DMS153 (cell line): ENCODE results near the gene SEC16A.

ENCODE experiments used
- DNase-seq: peaks from one replicate; lab custom pipeline; 2025; lab: John Stamatoyannopoulos, UW

SEC16A gene, protein sequence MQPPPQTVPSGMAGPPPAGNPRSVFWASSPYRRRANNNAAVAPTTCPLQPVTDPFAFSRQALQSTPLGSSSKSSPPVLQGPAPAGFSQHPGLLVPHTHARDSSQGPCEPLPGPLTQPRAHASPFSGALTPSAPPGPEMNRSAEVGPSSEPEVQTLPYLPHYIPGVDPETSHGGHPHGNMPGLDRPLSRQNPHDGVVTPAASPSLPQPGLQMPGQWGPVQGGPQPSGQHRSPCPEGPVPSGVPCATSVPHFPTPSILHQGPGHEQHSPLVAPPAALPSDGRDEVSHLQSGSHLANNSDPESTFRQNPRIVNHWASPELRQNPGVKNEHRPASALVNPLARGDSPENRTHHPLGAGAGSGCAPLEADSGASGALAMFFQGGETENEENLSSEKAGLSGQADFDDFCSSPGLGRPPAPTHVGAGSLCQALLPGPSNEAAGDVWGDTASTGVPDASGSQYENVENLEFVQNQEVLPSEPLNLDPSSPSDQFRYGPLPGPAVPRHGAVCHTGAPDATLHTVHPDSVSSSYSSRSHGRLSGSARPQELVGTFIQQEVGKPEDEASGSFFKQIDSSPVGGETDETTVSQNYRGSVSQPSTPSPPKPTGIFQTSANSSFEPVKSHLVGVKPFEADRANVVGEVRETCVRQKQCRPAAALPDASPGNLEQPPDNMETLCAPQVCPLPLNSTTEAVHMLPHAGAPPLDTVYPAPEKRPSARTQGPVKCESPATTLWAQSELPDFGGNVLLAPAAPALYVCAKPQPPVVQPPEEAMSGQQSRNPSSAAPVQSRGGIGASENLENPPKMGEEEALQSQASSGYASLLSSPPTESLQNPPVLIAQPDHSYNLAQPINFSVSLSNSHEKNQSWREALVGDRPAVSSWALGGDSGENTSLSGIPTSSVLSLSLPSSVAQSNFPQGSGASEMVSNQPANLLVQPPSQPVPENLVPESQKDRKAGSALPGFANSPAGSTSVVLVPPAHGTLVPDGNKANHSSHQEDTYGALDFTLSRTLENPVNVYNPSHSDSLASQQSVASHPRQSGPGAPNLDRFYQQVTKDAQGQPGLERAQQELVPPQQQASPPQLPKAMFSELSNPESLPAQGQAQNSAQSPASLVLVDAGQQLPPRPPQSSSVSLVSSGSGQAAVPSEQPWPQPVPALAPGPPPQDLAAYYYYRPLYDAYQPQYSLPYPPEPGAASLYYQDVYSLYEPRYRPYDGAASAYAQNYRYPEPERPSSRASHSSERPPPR (N-terminal part only)

DNA sequence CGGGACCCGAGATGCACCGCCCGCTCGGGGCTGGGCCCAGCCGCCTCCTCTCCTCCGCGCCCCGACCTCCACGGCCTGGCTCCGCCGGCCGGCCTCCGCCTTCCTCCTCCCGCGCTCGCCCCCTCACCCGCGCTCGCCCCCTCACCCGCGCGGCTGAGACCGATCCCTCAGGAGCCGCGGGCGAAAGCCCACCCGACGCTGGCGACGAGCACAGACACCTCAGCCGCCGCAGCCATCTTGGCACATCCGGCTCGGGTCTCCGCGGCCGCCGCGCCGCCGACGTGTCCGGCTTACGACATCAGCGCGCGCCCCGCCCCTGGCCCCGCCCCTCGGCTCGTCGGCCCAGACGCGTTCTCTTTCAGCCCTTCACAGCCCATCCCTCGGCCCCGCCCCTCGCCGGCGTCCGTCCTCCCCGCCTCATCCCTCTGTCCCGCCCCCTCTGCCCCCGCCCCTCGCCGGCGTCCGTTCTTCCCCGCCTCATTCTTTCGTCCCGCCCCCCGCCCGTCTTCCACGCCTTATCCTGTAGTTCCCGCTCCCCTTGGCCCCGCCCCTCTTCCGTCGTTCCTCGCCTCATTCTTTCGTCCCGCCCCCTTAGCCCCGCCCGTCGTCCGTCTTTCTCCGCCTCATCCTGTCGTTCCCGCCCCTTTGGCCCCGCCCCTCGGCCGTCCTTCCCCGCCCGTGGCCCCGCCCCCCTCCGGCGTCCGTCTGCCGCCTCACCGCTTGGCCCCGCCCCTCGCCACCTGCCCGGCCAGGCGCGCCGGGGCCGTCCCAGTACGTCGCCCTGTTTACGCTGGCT is at the start of gene SEC16A:
Gene SEC16A, minus strand, starts transcription at position 248 of the 796 bp plus-strand sequence. CDS start 5,425 bp downstream, outside the sequence.
- DNase-seq = peak; percentile 92

DNA sequence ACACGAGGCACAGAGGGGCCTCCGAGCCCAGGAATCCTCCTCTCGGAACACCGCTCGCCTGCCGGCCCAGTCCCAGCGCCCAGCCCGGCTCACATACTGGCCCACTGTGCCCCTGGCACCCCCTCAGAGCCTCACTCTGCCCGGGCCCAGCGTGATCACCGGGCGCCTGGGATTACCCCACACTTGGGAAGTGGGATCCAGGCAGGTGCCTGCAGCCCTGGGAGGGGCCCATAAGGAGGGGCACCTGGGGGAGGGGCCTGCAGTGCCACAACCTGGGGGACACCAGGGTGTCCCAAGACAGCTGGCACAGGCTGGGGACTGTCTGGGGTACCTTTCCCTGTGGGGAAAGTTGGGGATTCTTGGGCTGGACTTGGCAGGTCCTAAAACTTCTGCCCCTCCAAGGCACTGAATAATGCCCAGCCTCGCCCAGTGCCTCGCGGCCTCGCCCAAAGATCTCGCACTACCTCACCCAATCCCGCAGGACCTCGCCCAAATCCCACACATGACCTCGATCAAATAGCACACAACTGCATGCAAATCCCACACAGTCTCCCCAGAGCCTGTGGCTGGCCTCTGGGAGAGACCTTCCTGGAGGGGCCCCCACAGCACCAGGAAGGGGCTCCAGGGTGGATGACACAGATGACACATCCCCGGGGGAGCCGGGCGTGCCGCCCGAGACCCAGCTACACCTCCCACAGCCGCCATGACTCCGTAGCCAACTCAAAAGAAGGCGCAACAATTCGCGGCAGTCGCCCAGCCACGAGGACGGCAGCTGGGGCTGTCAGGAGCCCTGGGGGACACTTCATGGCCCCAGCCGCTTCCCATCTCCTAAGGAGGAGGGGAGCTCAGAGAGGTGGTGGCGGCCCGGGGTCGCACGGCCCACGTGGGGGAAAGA is 49.3 kb upstream of the SEC16A start:
- DNase-seq = no peak

- no peak for DNase-seq
These were observed 48.5 kb upstream of the SEC16A start for GRCh38 chr9:136531186-136531903.

DNA sequence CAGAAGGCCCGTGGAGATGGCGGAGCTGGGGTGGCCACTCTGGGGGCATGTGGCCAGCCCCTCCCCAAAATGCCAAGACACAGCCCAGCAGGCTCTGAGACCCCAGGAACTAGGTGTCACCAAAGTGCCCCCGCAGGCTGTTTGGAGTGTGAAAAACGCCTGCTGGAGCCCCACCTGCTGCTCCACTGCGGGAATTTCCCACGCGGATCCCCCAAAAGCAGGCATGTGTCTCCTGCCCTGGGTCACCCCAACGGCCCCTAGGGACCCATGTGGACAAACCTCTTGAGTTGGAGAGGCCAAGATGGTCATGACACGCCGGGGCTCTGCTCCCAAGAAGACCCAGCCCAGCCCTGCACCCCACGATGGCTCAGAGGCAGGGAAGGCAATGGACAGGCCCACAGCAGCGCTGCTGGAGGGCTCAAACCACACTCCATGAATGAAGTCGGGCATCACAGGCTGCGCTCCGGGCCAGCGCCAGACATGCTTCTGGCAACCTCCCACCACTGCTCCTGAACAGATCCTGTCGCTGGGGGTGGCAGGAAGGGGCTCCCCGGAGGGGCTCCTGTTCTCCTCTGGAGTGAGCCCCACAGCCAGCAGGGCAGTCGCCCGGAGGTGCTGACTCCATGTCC is 47.7 kb upstream of the SEC16A start:
- DNase-seq = no peak

DNA sequence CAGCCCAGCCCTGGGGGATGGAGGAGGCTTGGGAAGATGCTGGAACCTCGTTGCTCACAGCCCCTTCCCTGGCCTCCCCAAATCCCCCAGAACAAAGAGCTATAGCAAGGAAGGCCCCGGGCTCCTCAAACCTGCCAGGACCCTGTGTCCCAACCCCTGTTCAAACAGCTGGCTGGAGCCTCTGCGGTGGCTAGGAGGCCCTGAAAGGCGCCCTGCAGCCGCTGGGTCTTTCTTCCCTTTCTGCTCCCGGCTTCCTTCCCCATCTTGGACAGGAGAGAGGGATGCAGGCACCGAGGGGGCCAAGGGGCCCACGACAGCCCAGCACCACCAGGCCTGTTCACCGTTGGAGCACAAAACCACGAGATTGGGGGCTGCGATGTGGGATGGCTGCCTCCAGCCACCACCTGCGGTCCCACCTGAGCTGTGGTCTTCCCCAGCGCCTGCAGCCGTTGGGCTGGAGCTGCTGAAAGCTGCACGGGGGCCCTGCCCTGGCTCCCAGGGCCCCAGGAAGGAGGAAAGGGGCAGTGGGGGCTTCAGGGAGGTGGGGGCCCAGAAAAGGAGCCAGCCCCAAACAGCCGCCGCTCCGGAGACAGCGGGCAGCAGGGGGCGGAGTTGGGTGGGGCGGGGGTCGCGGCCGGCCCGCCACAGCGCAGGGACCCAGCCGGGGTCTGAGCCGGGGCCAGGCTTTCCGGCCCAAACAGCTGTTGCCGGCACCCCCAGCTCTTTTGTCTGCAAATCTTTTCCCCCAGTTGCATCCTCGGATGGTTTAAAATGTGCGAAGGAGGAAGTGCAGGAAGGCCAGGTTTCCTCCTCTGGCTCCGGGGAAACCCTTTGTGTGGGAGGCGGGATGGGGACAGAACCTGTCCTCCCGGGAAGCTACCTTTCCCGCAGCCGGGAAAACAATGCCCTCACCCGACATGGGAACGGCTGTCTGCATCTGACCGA is 46.9 kb upstream of the SEC16A start:
- no peak for DNase-seq

- no peak for DNase-seq
These were observed 46.0 kb upstream of the SEC16A start for GRCh38 chr9:136528716-136529341.

DNA sequence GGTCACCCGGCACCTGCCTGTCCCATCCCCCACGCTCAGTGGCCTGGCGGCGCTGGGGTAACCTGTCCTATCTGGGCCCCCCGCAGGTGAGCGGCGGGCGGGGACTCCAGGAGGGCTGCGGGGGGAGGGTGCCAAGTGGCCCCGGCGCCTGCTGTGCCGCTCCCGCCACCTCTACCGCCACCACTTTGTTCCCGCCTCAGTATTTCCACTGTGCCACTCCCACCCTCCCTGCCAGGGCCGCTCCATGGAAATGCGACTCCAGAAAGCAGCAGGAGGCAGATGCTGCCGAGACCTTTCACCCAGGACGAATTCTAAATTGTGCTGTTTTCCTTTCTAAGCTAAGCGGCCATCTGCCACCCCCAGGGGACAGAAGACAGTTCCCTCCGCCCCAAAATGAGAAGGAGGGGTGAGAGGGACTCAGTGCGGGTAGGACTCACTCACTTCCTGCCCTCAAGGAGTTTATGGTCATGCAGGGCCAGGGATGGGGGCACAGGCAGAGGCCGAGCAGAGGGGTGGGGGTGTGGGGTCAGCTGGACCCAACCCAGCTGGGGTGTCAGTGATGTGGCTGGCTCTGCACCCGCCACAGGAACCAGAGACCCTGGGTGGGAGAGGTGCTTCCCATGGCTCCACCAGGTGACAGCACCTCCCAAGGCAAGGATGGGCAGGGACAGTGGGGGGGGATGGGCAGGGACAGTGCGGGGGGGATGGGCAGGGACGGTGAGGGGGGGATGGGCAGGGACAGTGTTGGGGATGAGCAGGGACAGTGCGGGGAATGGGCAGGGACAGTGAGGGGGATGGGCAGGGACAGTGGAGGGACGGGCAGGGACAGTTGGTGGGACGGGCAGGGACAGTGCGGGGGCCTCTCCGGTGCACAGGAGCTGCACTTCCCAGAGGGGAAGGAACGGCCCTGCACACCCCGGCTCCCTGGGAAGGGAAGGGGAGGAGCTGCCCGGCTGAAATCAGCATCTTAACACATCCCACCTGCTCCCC is 45.2 kb upstream of the SEC16A start:
- DNase-seq = peak; percentile 74

GRCh38 chr9:136527131-136527530 is 44.3 kb upstream of the SEC16A start:
- DNase-seq = no peak

GRCh38 chr9:136526625-136527066 is 43.8 kb upstream of the SEC16A start:
- peak; percentile 82 for DNase-seq

DNA sequence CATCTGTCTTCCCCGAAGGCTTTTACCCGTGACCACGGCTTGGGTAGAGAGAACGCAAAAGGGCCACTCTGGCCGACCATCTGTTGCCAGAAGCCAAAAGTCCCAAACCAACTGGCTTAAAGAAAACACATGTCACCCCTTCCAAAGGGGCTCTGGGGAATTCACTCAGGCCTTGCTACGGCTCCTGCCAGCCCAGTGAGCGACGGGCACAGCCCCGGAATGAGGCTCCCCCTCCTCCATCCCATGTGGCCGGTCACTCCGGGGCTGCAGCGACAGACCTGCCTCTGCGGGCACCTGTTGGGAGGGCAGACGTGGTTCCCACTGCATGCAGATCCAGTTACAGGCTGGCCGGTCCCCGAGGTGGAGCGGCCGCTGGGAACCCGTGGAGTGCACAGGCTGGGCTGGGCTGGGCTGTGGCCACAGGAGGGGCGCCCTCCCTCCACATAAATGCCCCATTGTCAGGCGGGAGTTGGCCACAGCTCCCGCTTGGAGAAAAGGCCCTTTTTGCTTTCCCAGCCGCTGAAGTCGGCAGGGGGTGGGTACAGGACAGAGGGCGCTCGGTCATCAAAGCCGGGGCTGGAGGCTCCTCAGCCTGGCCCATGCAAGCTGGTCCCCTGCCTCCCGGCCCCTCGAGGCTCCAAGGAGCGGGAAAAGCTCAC is 43.1 kb upstream of the SEC16A start:
- DNase-seq = no peak

GRCh38 chr9:136525207-136525606 is 42.4 kb upstream of the SEC16A start:
- no peak for DNase-seq

GRCh38 chr9:136522314-136523237 is 39.7 kb upstream of the SEC16A start:
- no peak for DNase-seq

DNA sequence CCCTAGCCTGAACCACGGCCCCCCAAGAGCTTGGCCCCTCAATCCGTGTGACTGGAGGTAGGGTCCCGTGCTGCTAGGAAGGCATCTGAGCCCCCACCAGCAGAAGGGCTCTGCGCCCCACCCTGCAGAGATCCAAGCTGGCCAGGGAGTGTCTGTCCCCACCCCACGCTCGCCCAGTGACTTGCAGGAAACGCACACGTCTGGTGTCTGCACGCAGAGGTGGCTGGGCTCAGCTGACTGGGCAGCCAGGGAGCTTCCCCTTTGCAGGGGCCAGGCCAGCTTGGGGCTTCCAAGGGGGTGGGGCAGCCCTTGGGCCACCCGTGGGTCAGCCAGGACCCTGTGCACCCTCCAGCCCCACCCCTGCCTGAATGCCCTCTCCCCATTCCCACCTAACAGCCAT is 38.7 kb upstream of the SEC16A start:
- DNase-seq = no peak

- DNase-seq = no peak
These were observed 37.3 kb upstream of the SEC16A start for GRCh38 chr9:136520053-136520540.
